ENCODE data around the gene RENBP.

Gene RENBP

GRCh38 chrX:153953342-153953830 lies 8.9 kb upstream of the RENBP start:
- DNase-seq, result peak; percentile 20 to 49 (median 40)

- no peak for DNase-seq
Measured at GRCh38 chrX:153952373-153953026, 8.1 kb upstream of the RENBP start.

- DNase-seq, result no peak
Measured at GRCh38 chrX:153951683-153952372, 7.4 kb upstream of the RENBP start.

GRCh38 chrX:153950127-153950526 lies 5.7 kb upstream of the RENBP start:
- no peak for DNase-seq

GRCh38 chrX:153948847-153949805 lies 4.7 kb upstream of the RENBP start:
- DNase-seq, result no peak

- DNase-seq, result no peak
Measured at GRCh38 chrX:153948002-153948466, 3.6 kb upstream of the RENBP start.

- DNase-seq, result peak; percentile 52 to 56 (median 54)
Measured at GRCh38 chrX:153947009-153947769, 2.7 kb upstream of the RENBP start.

GRCh38 chrX:153945956-153946943 lies 1.8 kb upstream of the RENBP start:
- DNase-seq, result no peak

GRCh38 chrX:153944800-153945150 lies 332 bp upstream of the RENBP start:
- no peak for DNase-seq

GRCh38 chrX:153941336-153942252 lies 2.8 kb downstream of the RENBP start:
- DNase-seq, result no peak

- no peak for DNase-seq
Measured at GRCh38 chrX:153939573-153939972, 4.9 kb downstream of the RENBP start.

GRCh38 chrX:153938226-153938786 lies 6.1 kb downstream of the RENBP start:
- DNase-seq, result no peak

GRCh38 chrX:153937056-153937455 lies 7.4 kb downstream of the RENBP start:
- DNase-seq, result no peak

GRCh38 chrX:153935326-153935851 lies 9.1 kb downstream of the RENBP start:
- no peak for DNase-seq

- peak; percentile 20 to 25 (median 24) for DNase-seq
Measured at GRCh38 chrX:153934762-153935325, 9.6 kb downstream of the RENBP start, which contains the start of gene NAA10. Gene NAA10, minus strand, starts transcription at chrX:153935037. Its CDS starts 133 bp downstream, at chrX:153934904.

- DNase-seq, result no peak
Measured at GRCh38 chrX:153934148-153934761, 10.2 kb downstream of the RENBP start.

- no peak for DNase-seq
Measured at GRCh38 chrX:153933748-153934147, 10.7 kb downstream of the RENBP start.

GRCh38 chrX:153932220-153932915 lies 12.1 kb downstream of the RENBP start:
- DNase-seq, result no peak

Measured in activated CD4-positive, CD25-positive, alpha-beta regulatory T cell (primary cell).